ENCODE measurements around the gene STK39.

- no peak for TF ChIP-seq POLR2A (IDR thresholded peaks at IDR 0.05)
- TF ChIP-seq, protein P1, sequence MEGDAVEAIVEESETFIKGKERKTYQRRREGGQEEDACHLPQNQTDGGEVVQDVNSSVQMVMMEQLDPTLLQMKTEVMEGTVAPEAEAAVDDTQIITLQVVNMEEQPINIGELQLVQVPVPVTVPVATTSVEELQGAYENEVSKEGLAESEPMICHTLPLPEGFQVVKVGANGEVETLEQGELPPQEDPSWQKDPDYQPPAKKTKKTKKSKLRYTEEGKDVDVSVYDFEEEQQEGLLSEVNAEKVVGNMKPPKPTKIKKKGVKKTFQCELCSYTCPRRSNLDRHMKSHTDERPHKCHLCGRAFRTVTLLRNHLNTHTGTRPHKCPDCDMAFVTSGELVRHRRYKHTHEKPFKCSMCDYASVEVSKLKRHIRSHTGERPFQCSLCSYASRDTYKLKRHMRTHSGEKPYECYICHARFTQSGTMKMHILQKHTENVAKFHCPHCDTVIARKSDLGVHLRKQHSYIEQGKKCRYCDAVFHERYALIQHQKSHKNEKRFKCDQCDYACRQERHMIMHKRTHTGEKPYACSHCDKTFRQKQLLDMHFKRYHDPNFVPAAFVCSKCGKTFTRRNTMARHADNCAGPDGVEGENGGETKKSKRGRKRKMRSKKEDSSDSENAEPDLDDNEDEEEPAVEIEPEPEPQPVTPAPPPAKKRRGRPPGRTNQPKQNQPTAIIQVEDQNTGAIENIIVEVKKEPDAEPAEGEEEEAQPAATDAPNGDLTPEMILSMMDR (IDR thresholded peaks at IDR 0.05): no peak
These were observed 238.7 kb downstream of the STK39 start for GRCh38 chr2:168008646-168009195.

Data from lower leg skin (tissue), 3 donors.